ENCODE results near the gene RNF215.

Gene RNF215

GRCh38 chr22:30386960-30387827 lies at the start of gene RNF215:
TSS of gene RNF215 (minus strand) at chr22:30387411. CDS start at chr22:30387313, 98 bp downstream.
- in situ Hi-C loops (cut with HindIII; ENCODE audit: low sequenced_read_pairs): loop anchor here (10.0 kb wide), 2 partner anchors 102 to 232 kb away; partner anchors contain the start of gene CASTOR1

- in situ Hi-C loops (cut with HindIII; ENCODE audit: low sequenced_read_pairs): no loop called here
These were observed 49.0 kb upstream of the RNF215 start for GRCh38 chr22:30436196-30436595.

GRCh38 chr22:30435674-30436126 lies 48.5 kb upstream of the RNF215 start:
- in situ Hi-C loops (cut with HindIII; ENCODE audit: low sequenced_read_pairs): no loop called here

- in situ Hi-C loops (cut with HindIII; ENCODE audit: low sequenced_read_pairs): no loop called here
These were observed 47.6 kb upstream of the RNF215 start for GRCh38 chr22:30434843-30435242.

GRCh38 chr22:30433773-30434172 lies 46.6 kb upstream of the RNF215 start:
- in situ Hi-C loops (cut with HindIII; ENCODE audit: low sequenced_read_pairs): no loop called here

GRCh38 chr22:30433227-30433626 lies 46.0 kb upstream of the RNF215 start:
- in situ Hi-C loops (cut with HindIII; ENCODE audit: low sequenced_read_pairs): no loop called here

- in situ Hi-C loops (cut with HindIII; ENCODE audit: low sequenced_read_pairs): no loop called here
These were observed 45.3 kb upstream of the RNF215 start for GRCh38 chr22:30432520-30432919.

- in situ Hi-C loops (cut with HindIII; ENCODE audit: low sequenced_read_pairs): no loop called here
These were observed 44.9 kb upstream of the RNF215 start for GRCh38 chr22:30432096-30432495.

GRCh38 chr22:30430933-30431332 lies 43.7 kb upstream of the RNF215 start:
- in situ Hi-C loops (cut with HindIII; ENCODE audit: low sequenced_read_pairs): no loop called here

GRCh38 chr22:30429887-30430286 lies 42.7 kb upstream of the RNF215 start:
- in situ Hi-C loops (cut with HindIII; ENCODE audit: low sequenced_read_pairs): loop anchor here (5.0 kb wide), 1 partner anchor 82 kb away; no protein-coding TSS in a partner anchor

GRCh38 chr22:30427871-30428270 lies 40.7 kb upstream of the RNF215 start:
- in situ Hi-C loops (cut with HindIII; ENCODE audit: low sequenced_read_pairs): loop anchor here (5.0 kb wide), 1 partner anchor 84 kb away; no protein-coding TSS in a partner anchor

GRCh38 chr22:30426388-30427353 lies 39.5 kb upstream of the RNF215 start:
- in situ Hi-C loops (cut with HindIII; ENCODE audit: low sequenced_read_pairs): loop anchor here (5.0 kb wide), 1 partner anchor 86 kb away; no protein-coding TSS in a partner anchor

- in situ Hi-C loops (cut with HindIII; ENCODE audit: low sequenced_read_pairs): loop anchor here (5.0 kb wide), 1 partner anchor 86 kb away; no protein-coding TSS in a partner anchor
These were observed 38.6 kb upstream of the RNF215 start, which contains the start of gene MTFP1 for GRCh38 chr22:30425616-30426387. TSS of gene MTFP1 (plus strand) at chr22:30425768. CDS start at chr22:30425880, 112 bp downstream.

- in situ Hi-C loops (cut with HindIII; ENCODE audit: low sequenced_read_pairs): loop anchor here (5.0 kb wide), 1 partner anchor 87 kb away; no protein-coding TSS in a partner anchor
These were observed 38.1 kb upstream of the RNF215 start for GRCh38 chr22:30425327-30425615.

GRCh38 chr22:30424534-30425326 lies 37.5 kb upstream of the RNF215 start:
- in situ Hi-C loops (cut with HindIII; ENCODE audit: low sequenced_read_pairs): loop anchor here (5.0 kb wide), 1 partner anchor 88 kb away; no protein-coding TSS in a partner anchor

- in situ Hi-C loops (cut with HindIII; ENCODE audit: low sequenced_read_pairs): no loop called here
These were observed 36.8 kb upstream of the RNF215 start for GRCh38 chr22:30423959-30424533.

GRCh38 chr22:30423301-30423958 lies 36.2 kb upstream of the RNF215 start:
- in situ Hi-C loops (cut with HindIII; ENCODE audit: low sequenced_read_pairs): no loop called here

GRCh38 chr22:30422481-30423300 lies 35.5 kb upstream of the RNF215 start:
- in situ Hi-C loops (cut with HindIII; ENCODE audit: low sequenced_read_pairs): no loop called here
